H1 (cell line): ENCODE measurements around the gene DMPK.

Experiments
- BRCA1 ChIP-seq: IDR thresholded peaks from 2 replicates; pipeline ENCODE4 v1.6.1; 2012; ENCODE audit warnings: low read depth, low read length, improper control_type of control experiment
- EP300 ChIP-seq, 2 experiments: IDR thresholded peaks; 1 replicate in 1 of 2; 2 replicates in 1 of 2; pipeline ENCODE4 v1.6.1; 2011 to 2012; ENCODE audit warnings: low read depth in 2 of 2, low read length in 2 of 2, mild to moderate bottlenecking in 2 of 2, borderline replicate concordance in 1 of 2, inconsistent platforms in 1 of 2, moderate library complexity in 1 of 2
- EZH2 ChIP-seq: fragments of 200-600 bp; sonication (generic); IDR thresholded peaks from 2 replicates; pipeline ENCODE4 v1.7.1; 2012; ENCODE audit warnings: low read depth, mild to moderate bottlenecking, moderate library complexity, low read length, inconsistent platforms; ENCODE audit not compliant: severe bottlenecking
- POLR2AphosphoS5 ChIP-seq: IDR thresholded peaks from 2 replicates; pipeline ENCODE4 v1.6.1; 2011; ENCODE audit warnings: low read depth, low read length
- RAD21 ChIP-seq, 2 experiments: IDR thresholded peaks in 1 of 2; conservative IDR thresholded peaks in 1 of 2; 2 replicates each; pipeline ENCODE4 v1.6.1; 2011; ENCODE audit warnings: low read depth in 2 of 2, low read length in 2 of 2, improper control_type of control experiment in 1 of 2, inconsistent platforms in 1 of 2, mild to moderate bottlenecking in 1 of 2, moderate library complexity in 1 of 2
- SIX5 ChIP-seq: IDR thresholded peaks from 2 replicates; pipeline ENCODE4 v1.6.1; 2011; ENCODE audit warnings: mild to moderate bottlenecking, low read depth, low read length
- SP1 ChIP-seq: IDR thresholded peaks from 2 replicates; pipeline ENCODE4 v1.6.1; 2011; ENCODE audit warnings: low read depth, low read length
- SRF ChIP-seq: IDR thresholded peaks from 2 replicates; pipeline ENCODE4 v1.6.1; 2011; ENCODE audit warnings: mild to moderate bottlenecking, low read depth, low read length, moderate library complexity
- TAF1 ChIP-seq: IDR thresholded peaks from 2 replicates; pipeline ENCODE4 v1.6.1; 2011; ENCODE audit warnings: mild to moderate bottlenecking, low read depth, low read length
- TF ChIP-seq, protein P1 (sequence below), 3 experiments: IDR thresholded peaks; 1 replicate in 2 of 3; 2 replicates in 1 of 3; pipeline versions ENCODE4 v1.5.1 to v1.6.1; 2011; ENCODE audit warnings: low read length in 3 of 3, mild to moderate bottlenecking in 3 of 3, inconsistent platforms in 2 of 3, low read depth in 1 of 3, moderate library complexity in 1 of 3; ENCODE audit not compliant: insufficient read depth in 1 of 3; ENCODE audit errors: control extremely low read depth in 1 of 3
- TF ChIP-seq, protein P2 (sequence below): IDR thresholded peaks from 2 replicates; pipeline ENCODE4 v1.6.1; 2012; ENCODE audit warnings: inconsistent platforms

DNA sequence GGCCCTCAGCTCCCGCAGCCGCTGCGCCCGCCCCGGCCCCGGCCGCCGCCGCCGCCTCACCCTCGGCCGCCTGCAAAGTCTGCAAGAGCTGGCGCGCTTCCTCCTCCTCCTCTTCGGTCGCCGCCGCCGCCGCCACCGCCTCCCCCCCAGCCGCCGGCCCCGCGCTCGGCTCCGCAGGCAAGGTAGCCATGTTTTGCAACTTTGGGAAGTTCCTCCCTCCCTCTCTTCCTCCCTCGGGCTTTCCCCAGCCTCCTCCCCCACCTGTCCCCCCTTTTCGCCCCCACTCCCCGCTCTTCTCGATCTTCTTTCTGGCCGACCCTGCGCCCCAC is 13.7 kb downstream of the DMPK start:
- TF ChIP-seq EP300 (IDR thresholded peaks at IDR 0.05; ENCODE audit: borderline replicate concordance in 1 of 2, low read depth in 2 of 2, low read length in 2 of 2) (no peak), RAD21 (IDR thresholded peaks at IDR 0.05 in 1 of 2, conservative IDR thresholded peaks at IDR 0.05 in 1 of 2; ENCODE audit: low read depth in 2 of 2, low read length in 2 of 2) (no peak), EZH2 (no peak), POLR2AphosphoS5 (no peak), TAF1 (no peak), SP1 (no peak), SRF (no peak), SIX5 (no peak), BRCA1 (no peak)
- TF ChIP-seq, protein P1, sequence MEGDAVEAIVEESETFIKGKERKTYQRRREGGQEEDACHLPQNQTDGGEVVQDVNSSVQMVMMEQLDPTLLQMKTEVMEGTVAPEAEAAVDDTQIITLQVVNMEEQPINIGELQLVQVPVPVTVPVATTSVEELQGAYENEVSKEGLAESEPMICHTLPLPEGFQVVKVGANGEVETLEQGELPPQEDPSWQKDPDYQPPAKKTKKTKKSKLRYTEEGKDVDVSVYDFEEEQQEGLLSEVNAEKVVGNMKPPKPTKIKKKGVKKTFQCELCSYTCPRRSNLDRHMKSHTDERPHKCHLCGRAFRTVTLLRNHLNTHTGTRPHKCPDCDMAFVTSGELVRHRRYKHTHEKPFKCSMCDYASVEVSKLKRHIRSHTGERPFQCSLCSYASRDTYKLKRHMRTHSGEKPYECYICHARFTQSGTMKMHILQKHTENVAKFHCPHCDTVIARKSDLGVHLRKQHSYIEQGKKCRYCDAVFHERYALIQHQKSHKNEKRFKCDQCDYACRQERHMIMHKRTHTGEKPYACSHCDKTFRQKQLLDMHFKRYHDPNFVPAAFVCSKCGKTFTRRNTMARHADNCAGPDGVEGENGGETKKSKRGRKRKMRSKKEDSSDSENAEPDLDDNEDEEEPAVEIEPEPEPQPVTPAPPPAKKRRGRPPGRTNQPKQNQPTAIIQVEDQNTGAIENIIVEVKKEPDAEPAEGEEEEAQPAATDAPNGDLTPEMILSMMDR (IDR thresholded peaks at IDR 0.05; ENCODE audit: control extremely low read depth in 1 of 3, insufficient read depth in 1 of 3, low read depth in 1 of 3, low read length in 3 of 3): no peak
- TF ChIP-seq, protein P2, sequence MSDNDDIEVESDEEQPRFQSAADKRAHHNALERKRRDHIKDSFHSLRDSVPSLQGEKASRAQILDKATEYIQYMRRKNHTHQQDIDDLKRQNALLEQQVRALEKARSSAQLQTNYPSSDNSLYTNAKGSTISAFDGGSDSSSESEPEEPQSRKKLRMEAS: no peak
